HEK293 (cell line): ENCODE measurements around the gene CCDC187.

Experiments
- KLF16 ChIP-seq: fragments of 450-650 bp; formaldehyde crosslinking; IDR thresholded peaks from 2 replicates; pipeline ENCODE4 v1.5.1; 2017; ENCODE audit warnings: missing biosample characterization, missing genetic modification characterization
- ZNF274 ChIP-seq, 2 experiments: fragments of 200-500 bp in 1 of 2; fragments of 450-650 bp in 1 of 2; sonication (Bioruptor generic) in 1 of 2; formaldehyde crosslinking in 1 of 2; IDR thresholded peaks; 2 replicates each; pipeline versions ENCODE4 v1.5.1 to v1.6.1; 2014 to 2016; ENCODE audit warnings: borderline replicate concordance in 1 of 2, inconsistent platforms in 1 of 2, low read length in 1 of 2, missing biosample characterization in 1 of 2, missing genetic modification characterization in 1 of 2
- ZNF292 ChIP-seq: fragments of 450-650 bp; formaldehyde crosslinking; IDR thresholded peaks from 2 replicates; pipeline ENCODE4 v1.5.1; 2016; ENCODE audit warnings: low read depth, missing biosample characterization, missing genetic modification characterization, borderline replicate concordance
- ZNF768 ChIP-seq: fragments of 450-650 bp; formaldehyde crosslinking; IDR thresholded peaks from 2 replicates; pipeline ENCODE4 v1.5.1; 2018; ENCODE audit warnings: missing biosample characterization, mild to moderate bottlenecking, missing genetic modification characterization
- ZNF837 ChIP-seq: fragments of 450-650 bp; formaldehyde crosslinking; IDR thresholded peaks from 2 replicates; pipeline ENCODE4 v1.5.1; 2016; ENCODE audit warnings: missing biosample characterization, missing genetic modification characterization

- TF ChIP-seq ZNF292 (tag by site-specific recombination) (no peak), ZNF274 (IDR thresholded peaks at IDR 0.05; ENCODE audit: low read length) (no peak), ZNF274 (tag by site-specific recombination; IDR thresholded peaks at IDR 0.05; ENCODE audit: borderline replicate concordance) (no peak), ZNF768 (tag by site-specific recombination) (no peak), KLF16 (tag by site-specific recombination) (no peak), ZNF837 (tag by site-specific recombination) (no peak)
Observed at GRCh38 chr9:136280535-136281315, 23.2 kb downstream of the CCDC187 start.
